Left ventricle myocardium inferior (tissue), 1 donor: ENCODE data around the gene CTSL. TPM values are rescaled to one million over a fixed set of nuclear protein-coding genes. Genes with fewer than 3 reads are reported as not detected.
A peak's percentile ranks its signal among the peaks of the same experiment; 100 is the strongest.

ENCODE experiments used
- DNase-seq: peaks from one replicate; pipeline ENCODE4 v3.0.0-alpha.2; 2020
- H3K27ac ChIP-seq: fragments of 200-600 bp; replicated peaks from 2 replicates; pipeline ENCODE4 v1.8.0; 2021
- H3K27me3 ChIP-seq: fragments of 200-600 bp; 2 replicates; pipeline ENCODE4 v1.8.0; 2021; ENCODE audit warnings: low read depth
- H3K36me3 ChIP-seq: fragments of 200-600 bp; 2 replicates; pipeline ENCODE4 v1.8.0; 2021
- H3K4me1 ChIP-seq: fragments of 200-600 bp; 2 replicates; pipeline ENCODE4 v1.8.0; 2021
- H3K4me3 ChIP-seq: fragments of 200-600 bp; 2 replicates; pipeline ENCODE4 v1.8.0; 2021; ENCODE audit warnings: mild to moderate bottlenecking, moderate library complexity
- H3K9me3 ChIP-seq: fragments of 200-600 bp; replicated peaks from 2 replicates; pipeline ENCODE4 v1.8.0; 2021
- CTCF ChIP-seq: fragments of 200-600 bp; IDR thresholded peaks from 2 replicates; pipeline ENCODE4 v1.8.0; 2021; ENCODE audit warnings: antibody characterized with exemption, mild to moderate bottlenecking, borderline replicate concordance
- intact Hi-C: fragments of 100-400 bp; cut with micrococcal nuclease; formaldehyde crosslinking; loops from one replicate; pipeline ENCODE4 v1.11.0; 2022
- long read RNA-seq: library from polyadenylated mRNA; unstranded; transcript quantifications from one replicate; pipeline ENCODE4 v2.0.0, GENCODE V29; 2021
- total RNA-seq: library from RNA; stranded (reverse); fragmentation: NEBNext Ultra II Directional; extraction: Animal tissue kit (Norgen Biotek cat#: 25700); gene quantifications from one replicate; pipeline ENCODE4 v1.2.1, GENCODE V29; 2021
- donor health status: DM: no; HTN: yes; CAD: no; lungs with severe emphysema.

Gene CTSL
- total RNA-seq = 116 TPM
- long read RNA-seq, transcript CTSL-203 (8 exons, 2,177 nt) = major isoform, 75 of 137 reads
- long read RNA-seq, transcript CTSL-201 (8 exons, 1,436 nt) = minor isoform, 33 of 137 reads
- long read RNA-seq, partial matches to known transcripts = 8 of 137 reads
- long read RNA-seq, other reads (novel, unspliced or antisense) = 21 of 137 reads

- H3K27ac ChIP-seq = peak within 1 kb of the TSS; percentile 99
- peak; percentile 97 for DNase-seq
- H3K27me3 ChIP-seq = no peaks in the 10 kb centered on the region
- peak within 1 kb of the TSS; percentile 90 for H3K4me3 ChIP-seq
- intact Hi-C loops = no loop called here
- H3K4me1 ChIP-seq = peaks cover 56% of the 10 kb centered on the region
- H3K36me3 ChIP-seq = peaks cover 39% of the 10 kb centered on the region
- H3K9me3 ChIP-seq = no peaks in the 10 kb centered on the region
- peak; percentile 33 for TF ChIP-seq CTCF
These were observed at the start of gene CTSL for GRCh38 chr9:87725900-87726709. Gene CTSL, plus strand, starts transcription at chr9:87726119. Its CDS starts 1,485 bp downstream, at chr9:87727604.

GRCh38 chr9:87676976-87677775 is 48.7 kb upstream of the CTSL start:
- TF ChIP-seq CTCF = no peak
- H3K27ac ChIP-seq = no peak overlapping the region
- H3K36me3 ChIP-seq = no peaks in the 10 kb centered on the region
- peaks cover 6% of the 10 kb centered on the region for H3K4me1 ChIP-seq
- no peaks in the 10 kb centered on the region for H3K27me3 ChIP-seq
- H3K4me3 ChIP-seq = no peak overlapping the region
- peak; percentile 40 for DNase-seq
- H3K9me3 ChIP-seq = no peaks in the 10 kb centered on the region
- intact Hi-C loops = no loop called here

GRCh38 chr9:87677776-87678587 is 47.9 kb upstream of the CTSL start:
- H3K9me3 ChIP-seq = no peaks in the 10 kb centered on the region

GRCh38 chr9:87678650-87679355 is 47.1 kb upstream of the CTSL start:
- Histone ChIP-seq H3K36me3 (no peaks in the 10 kb centered on the region), H3K27me3 (no peaks in the 10 kb centered on the region), H3K9me3 (no peaks in the 10 kb centered on the region), H3K27ac (no peak overlapping the region), H3K4me1 (peaks cover 6% of the 10 kb centered on the region), H3K4me3 (no peak overlapping the region)
- intact Hi-C loops = no loop called here
- peak; percentile 41 for DNase-seq
- TF ChIP-seq CTCF = peak; percentile 89

More at GRCh38 chr9:87677776-87678587, 47.9 kb upstream of the CTSL start:
- Histone ChIP-seq H3K27ac (no peak overlapping the region), H3K4me3 (no peak overlapping the region), H3K36me3 (no peaks in the 10 kb centered on the region), H3K4me1 (peaks cover 6% of the 10 kb centered on the region), H3K27me3 (no peaks in the 10 kb centered on the region)
- intact Hi-C loops = no loop called here
- no peak for TF ChIP-seq CTCF
- no peak for DNase-seq
